A673 (cell line): ENCODE results near the gene HNF1B. TPM values are rescaled to one million over a fixed set of nuclear protein-coding genes. Genes with fewer than 3 reads are reported as not detected.

Source experiments
- BruUV-seq: library from RNA; stranded (reverse); fragments of 400-500 nt; replicated peaks from 2 replicates; lab custom pipeline; 2021; lab: Mats Ljungman, UMichigan
- CTCF ChIA-PET: fragments of 300-600 bp; sonication (Branson Sonifier 250); formaldehyde crosslinking; loops from one replicate; lab custom pipeline; 2022; ENCODE audit warnings: antibody characterized with exemption; lab: Charles Lee
- POLR2A ChIA-PET: fragments of 300-600 bp; sonication (Branson Sonifier 250); formaldehyde crosslinking; loops from one replicate; lab custom pipeline; 2022; ENCODE audit warnings: antibody characterized with exemption; ENCODE audit not compliant: low non-redundant PET; lab: Charles Lee
- DNase-seq: peaks from one replicate; pipeline ENCODE4 v3.0.0-alpha.2; 2015; ENCODE audit warnings: low spot score
- H3K27ac ChIP-seq: fragments of 200-600 bp; sonication (generic); 2 replicates; pipeline ENCODE4 v1.5.1; 2016; ENCODE audit warnings: mixed run types, low read depth, mild to moderate bottlenecking, mixed read lengths, antibody characterized with exemption, low read length; ENCODE audit not compliant: poor library complexity, severe bottlenecking
- H3K27me3 ChIP-seq: fragments of 200-600 bp; sonication (generic); replicated peaks from 2 replicates; pipeline ENCODE4 v1.6.1; 2017; ENCODE audit warnings: mixed run types, low read depth, mild to moderate bottlenecking, mixed read lengths, antibody characterized with exemption, low read length; ENCODE audit not compliant: insufficient read depth, poor library complexity
- H3K36me3 ChIP-seq: fragments of 200-600 bp; sonication (generic); 2 replicates; pipeline ENCODE4 v1.6.1; 2016; ENCODE audit warnings: mixed run types, mild to moderate bottlenecking, mixed read lengths, antibody characterized with exemption, low read length; ENCODE audit not compliant: insufficient read depth, poor library complexity, severe bottlenecking
- H3K4me1 ChIP-seq: fragments of 200-600 bp; sonication (generic); 2 replicates; pipeline ENCODE4 v1.6.1; 2017; ENCODE audit warnings: mixed run types, mild to moderate bottlenecking, mixed read lengths, antibody characterized with exemption, low read length; ENCODE audit not compliant: insufficient read depth, poor library complexity, severe bottlenecking
- H3K4me3 ChIP-seq: fragments of 200-600 bp; sonication (generic); 2 replicates; pipeline ENCODE4 v1.5.1; 2016; ENCODE audit warnings: low read depth, mixed run types, mild to moderate bottlenecking, mixed read lengths, low read length; ENCODE audit not compliant: poor library complexity, severe bottlenecking
- H3K9me3 ChIP-seq: fragments of 200-600 bp; sonication (generic); 2 replicates; pipeline ENCODE4 v1.6.1; 2016; ENCODE audit warnings: mixed run types, low read depth, mild to moderate bottlenecking, mixed read lengths, antibody characterized with exemption, low read length; ENCODE audit not compliant: poor library complexity, severe bottlenecking
- CTCF ChIP-seq: fragments of 300-800, 200-600 bp; sonication (generic); conservative IDR thresholded peaks from 2 replicates; pipeline ENCODE4 v1.5.1; 2017; ENCODE audit warnings: low read depth, mild to moderate bottlenecking, antibody characterized with exemption, low read length, moderate library complexity, mixed read lengths
- EZH2 ChIP-seq: fragments of 200-600 bp; sonication (generic); IDR thresholded peaks from 2 replicates; pipeline ENCODE4 v1.6.1; 2017; ENCODE audit warnings: borderline replicate concordance, low read depth, mild to moderate bottlenecking, mixed read lengths, antibody characterized with exemption, low read length; ENCODE audit not compliant: poor library complexity, severe bottlenecking
- intact Hi-C: fragments of 100-400 bp; cut with micrococcal nuclease; formaldehyde crosslinking; loops from one replicate; pipeline ENCODE4 v1.10.0; 2022; ENCODE audit not compliant: unreplicated experiment
- total RNA-seq: library from RNA; stranded (reverse); gene quantifications from 2 replicates; pipeline ENCODE4 v1.2.3, GENCODE V29; 2021

Gene HNF1B
- total RNA-seq, 1 experiment from 2014 or later: not detected

DNA sequence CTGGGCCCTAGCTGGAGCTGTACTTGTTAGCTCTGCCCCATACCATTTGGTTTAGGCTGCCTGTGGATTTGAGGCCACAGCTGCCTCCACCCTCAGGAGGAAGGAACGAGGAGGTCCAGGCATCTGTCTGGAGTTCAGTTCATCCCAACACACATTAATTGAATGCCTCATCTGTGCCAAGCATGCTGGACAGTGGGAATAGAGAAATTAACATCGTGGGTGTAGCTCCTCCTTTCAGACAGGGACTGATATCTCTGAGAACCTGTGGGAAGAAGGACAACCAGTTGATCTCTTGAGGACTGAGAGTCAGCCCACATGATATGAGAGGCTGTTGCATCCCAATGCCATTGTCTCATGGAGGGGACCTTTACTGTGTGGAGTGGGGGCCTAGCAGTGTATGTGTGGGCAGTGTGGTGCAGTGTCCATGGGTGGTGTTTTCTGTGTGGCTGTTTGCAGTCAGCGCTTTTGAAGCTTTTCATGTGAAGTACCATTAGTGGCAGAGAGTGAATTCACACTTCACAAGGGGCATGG lies 72.2 kb downstream of the HNF1B start:
- Histone ChIP-seq H3K36me3 (no peaks in the 10 kb centered on the region), H3K27me3 (no peaks in the 10 kb centered on the region), H3K9me3 (no peaks in the 10 kb centered on the region), H3K27ac (no peak overlapping the region), H3K4me3 (no peak overlapping the region), H3K4me1 (no peaks in the 10 kb centered on the region)
- CTCF ChIA-PET: no interaction called here
- intact Hi-C loops: no loop called here
- POLR2A ChIA-PET: no interaction called here
- BruUV-seq: no TSS peak
- no peak for DNase-seq
- no peak for TF ChIP-seq CTCF
- TF ChIP-seq EZH2: no peak

GRCh38 chr17:37671824-37672547 lies 72.9 kb downstream of the HNF1B start:
- Histone ChIP-seq H3K9me3 (no peaks in the 10 kb centered on the region), H3K4me1 (no peaks in the 10 kb centered on the region), H3K27ac (no peak overlapping the region), H3K27me3 (no peaks in the 10 kb centered on the region), H3K36me3 (no peaks in the 10 kb centered on the region), H3K4me3 (no peak overlapping the region)
- intact Hi-C loops: no loop called here
- no TSS peak for BruUV-seq
- no peak for DNase-seq
- no peak for TF ChIP-seq CTCF
- TF ChIP-seq EZH2: no peak
- ChIA-PET POLR2A (no interaction called here), CTCF (no interaction called here)

GRCh38 chr17:37671028-37671823 lies 73.6 kb downstream of the HNF1B start:
- no peak for DNase-seq
- POLR2A ChIA-PET: no interaction called here
- Histone ChIP-seq H3K4me1 (no peaks in the 10 kb centered on the region), H3K27ac (no peak overlapping the region), H3K27me3 (no peaks in the 10 kb centered on the region), H3K9me3 (no peaks in the 10 kb centered on the region), H3K4me3 (no peak overlapping the region), H3K36me3 (no peaks in the 10 kb centered on the region)
- intact Hi-C loops: no loop called here
- CTCF ChIA-PET: no interaction called here
- TF ChIP-seq CTCF (no peak), EZH2 (no peak)
- no TSS peak for BruUV-seq
